Measurements from ENCODE around the gene NKG7.
A peak's percentile ranks its signal among the peaks of the same experiment; 100 is the strongest.

The NKG7 gene

DNA sequence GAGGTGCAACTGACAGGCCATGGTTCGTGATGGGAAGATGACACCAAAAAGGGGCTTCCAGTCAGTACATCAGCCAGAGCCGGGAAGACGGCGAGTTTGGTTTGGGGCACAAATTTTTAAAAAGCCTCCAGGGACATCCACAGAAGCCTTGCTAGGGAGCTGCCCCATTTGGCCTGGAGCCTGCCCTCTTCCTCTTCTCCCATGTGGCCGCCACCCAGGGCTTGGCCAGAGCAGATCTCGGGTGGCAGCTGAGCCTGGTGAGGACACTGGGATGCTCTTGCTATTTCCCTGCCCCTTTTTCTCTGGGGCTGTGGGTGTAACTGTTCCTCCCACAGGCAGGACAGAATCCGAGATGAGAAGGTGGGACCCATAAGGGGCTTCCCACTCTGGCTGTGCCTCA lies 14.5 kb downstream of the NKG7 start:
- no peak for DNase-seq

DNA sequence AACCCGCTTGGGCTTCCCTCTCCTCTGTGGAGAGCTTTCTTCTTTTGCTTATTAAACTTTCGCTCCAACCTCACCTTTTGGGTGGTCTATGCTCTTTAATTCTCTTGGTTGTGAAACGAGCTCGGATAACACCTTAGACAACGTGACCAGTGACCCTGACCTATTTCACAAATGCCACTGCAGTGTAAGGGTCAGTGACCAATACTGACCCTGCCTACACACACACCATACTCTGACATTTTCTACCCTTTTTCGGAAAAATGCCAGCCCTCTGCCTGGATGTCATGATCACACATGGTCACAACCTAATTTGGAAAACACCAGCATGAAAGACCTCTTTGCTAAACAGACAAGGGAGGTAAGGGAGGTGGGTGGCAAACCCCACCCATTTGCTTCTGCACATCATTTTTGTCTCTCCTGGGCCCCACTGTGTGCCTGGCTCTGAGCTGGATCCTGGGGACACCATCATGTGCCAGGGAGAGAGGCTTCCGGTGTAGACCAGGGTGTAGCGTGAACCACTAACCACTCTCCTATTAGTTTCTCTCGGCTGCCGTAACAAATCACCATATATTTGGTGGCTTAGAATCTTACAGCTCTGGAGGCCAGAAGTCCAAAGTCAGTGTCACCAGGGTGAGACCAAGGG lies 16.2 kb downstream of the NKG7 start:
- no peak for DNase-seq

DNA sequence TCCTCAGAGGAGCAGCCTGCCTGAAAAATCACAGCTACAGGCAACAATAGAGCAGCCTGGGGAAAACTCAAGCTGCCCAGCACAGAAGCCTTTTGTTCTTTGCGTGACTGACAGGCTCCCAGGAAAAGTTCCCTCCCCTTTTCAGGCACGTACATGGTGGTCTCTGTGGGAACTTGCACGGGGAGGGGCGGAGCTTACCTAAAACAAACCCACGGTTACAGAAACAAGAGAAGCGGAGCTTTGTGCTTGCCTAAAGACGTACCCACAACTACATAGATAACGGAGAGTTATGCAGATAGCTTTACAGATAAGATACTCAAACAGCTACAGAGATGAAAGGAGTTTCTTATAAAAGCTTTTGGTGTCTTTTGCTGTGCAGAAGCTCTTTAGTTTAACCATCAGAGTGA lies 17.7 kb downstream of the NKG7 start:
- DNase-seq: peak; percentile 26 to 41

- DNase-seq: no peak
Measured at GRCh38 chr19:51354103-51354741, 18.2 kb downstream of the NKG7 start.

DNA sequence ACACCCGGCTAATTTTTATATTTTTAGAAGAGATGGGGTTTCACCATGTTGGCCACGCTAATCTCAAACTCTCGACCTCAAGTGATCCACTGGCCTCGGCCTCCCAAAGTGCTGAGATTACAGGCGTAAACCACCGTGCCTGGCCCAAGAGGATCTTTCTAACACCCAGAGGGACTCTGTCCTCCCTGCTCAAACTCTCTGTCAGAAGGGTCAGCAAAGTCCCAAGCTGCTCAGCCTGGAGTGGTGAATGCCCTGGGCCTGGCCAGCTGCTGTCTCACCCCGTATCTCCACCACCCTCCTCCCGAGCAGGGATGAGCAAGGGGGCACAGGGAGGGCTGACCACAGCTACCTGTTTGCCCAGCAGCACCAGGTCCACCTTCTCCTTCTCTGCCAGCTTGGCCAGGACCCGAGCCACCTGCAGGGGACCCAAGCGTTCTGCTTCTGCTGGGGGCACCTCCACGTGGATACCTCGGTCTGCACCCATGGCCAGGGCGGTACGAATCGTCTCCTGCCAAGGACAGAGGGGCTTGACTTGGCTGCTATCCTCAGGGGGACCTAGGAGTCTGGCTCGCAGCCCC lies 19.6 kb downstream of the NKG7 start:
- no peak for DNase-seq

DNA sequence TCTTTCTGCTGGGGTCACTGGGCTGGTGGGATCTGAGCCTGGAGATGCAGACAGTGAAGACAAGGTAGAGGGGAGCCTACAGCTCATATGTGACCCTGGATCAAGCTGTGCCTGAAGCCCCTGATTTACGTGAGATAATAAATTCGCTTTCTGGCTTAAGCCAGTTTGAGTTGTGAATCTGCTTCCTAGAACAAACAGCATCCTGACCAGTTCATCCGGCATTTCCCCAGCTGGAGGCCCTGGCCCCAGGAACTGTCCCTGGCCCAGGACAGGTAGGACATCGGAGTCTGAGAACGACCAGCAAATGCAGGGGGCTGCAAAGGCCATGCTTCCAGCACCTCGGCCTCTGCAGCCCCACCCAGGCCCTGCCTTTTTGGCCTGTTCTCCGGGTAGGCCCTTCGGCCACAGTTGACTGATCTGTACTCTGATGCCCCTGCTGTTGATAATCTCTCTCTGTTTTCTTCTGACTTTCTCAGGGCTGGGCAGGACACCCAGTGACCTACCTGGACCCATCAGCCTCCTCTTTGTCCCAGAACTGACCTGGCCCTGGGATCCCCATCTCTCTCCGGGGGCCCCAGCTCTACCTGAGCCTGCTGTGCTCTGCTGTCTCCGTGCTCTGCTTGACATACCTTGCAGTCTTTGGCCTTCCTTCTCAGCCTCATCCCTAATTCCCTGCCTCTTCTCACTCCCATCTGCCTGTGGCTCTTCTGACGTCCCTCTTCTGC lies 21.0 kb downstream of the NKG7 start:
- DNase-seq: no peak

GRCh38 chr19:51347209-51347928 lies 25.1 kb downstream of the NKG7 start:
- DNase-seq: no peak

DNA sequence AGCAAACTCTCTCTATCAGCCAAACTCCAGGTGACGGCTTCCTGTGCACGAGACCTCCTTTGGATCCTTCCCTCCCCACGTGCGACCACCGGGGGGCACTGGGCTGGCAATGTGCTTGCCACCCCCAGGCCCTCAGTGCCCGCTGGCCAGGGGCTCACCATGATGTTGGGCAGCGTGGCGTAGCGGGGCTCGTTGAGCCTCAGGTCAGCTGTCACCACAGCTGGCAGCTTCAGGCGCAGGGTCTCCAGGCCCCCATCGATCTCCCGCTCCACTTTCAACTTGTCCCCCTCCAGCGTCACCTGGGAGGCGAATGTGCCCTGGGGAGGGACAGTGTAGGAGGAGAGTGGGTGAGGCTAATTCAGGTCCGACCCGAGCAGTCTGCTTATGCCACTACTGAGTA lies 25.7 kb downstream of the NKG7 start:
- no peak for DNase-seq

GRCh38 chr19:51345076-51345620 lies 27.3 kb downstream of the NKG7 start:
- no peak for DNase-seq

DNA sequence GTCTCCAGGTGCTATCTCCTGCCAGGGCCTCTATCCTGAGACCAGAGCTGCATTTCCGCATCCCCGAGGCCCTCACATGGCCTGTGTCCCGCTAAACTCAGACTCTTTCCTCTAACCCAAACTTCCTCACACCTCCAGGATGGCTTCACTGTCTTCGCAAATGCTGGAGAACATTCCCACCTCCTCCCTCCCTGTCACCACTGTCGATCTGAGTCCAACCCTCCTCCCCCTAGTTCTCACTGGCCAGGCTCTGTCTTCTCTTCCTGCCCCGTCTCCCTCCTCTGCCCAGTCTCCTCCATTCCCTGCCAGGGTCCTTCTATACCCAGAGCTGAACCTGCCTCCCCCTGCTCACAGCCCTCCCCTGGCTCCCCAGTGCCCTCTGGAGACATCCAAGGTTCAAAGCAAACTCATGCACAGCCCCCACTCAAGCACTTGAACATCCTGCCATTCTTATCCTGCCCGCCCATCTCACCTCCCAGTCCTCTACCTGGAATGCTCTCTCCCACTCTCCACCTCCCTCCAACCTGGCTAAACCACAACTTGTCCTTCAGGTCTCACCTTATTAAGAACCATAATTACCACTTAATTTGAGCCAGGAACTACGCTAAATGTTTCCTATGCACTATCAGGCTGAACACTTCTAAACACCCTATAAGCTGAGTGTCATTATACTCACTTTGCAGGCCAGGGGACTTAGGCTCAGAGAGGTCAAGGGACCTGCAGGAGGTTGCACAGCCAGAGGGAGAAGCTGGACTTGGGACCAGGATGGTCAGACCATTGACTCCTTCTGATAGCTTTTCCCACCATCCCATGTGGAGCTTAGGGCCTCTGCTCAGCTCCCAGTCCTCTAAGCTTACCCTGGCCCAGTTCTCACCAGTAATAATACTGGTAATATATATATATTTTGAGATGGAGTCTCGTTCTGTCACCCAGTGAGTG lies 29.6 kb downstream of the NKG7 start:
- no peak for DNase-seq

- no peak for DNase-seq
Measured at GRCh38 chr19:51341976-51342580, 30.4 kb downstream of the NKG7 start, which contains the start of gene VSIG10L. Gene VSIG10L, minus strand, starts transcription at chr19:51342139. Its CDS starts 15 bp downstream, at chr19:51342124.

DNA sequence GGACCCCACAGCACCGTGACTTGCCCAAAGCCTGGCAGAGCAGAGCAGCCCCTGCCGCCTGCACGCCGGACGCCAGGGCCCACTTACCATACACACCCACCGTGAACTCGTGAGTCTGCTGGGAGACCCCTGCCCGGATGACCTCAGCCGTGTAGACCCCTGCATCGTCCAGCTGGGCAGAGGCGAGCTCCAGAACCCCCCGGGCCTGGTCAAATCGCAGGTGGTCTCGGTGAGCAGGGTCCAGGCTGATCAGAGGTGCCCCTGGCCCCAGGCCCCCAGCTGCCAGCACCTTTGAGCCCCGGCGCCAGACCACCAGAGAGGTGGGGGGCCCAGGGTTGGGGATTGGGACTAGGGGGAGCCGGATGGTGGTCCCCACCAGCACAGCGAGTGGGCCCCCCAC lies 31.4 kb downstream of the NKG7 start:
- DNase-seq: no peak

DNA sequence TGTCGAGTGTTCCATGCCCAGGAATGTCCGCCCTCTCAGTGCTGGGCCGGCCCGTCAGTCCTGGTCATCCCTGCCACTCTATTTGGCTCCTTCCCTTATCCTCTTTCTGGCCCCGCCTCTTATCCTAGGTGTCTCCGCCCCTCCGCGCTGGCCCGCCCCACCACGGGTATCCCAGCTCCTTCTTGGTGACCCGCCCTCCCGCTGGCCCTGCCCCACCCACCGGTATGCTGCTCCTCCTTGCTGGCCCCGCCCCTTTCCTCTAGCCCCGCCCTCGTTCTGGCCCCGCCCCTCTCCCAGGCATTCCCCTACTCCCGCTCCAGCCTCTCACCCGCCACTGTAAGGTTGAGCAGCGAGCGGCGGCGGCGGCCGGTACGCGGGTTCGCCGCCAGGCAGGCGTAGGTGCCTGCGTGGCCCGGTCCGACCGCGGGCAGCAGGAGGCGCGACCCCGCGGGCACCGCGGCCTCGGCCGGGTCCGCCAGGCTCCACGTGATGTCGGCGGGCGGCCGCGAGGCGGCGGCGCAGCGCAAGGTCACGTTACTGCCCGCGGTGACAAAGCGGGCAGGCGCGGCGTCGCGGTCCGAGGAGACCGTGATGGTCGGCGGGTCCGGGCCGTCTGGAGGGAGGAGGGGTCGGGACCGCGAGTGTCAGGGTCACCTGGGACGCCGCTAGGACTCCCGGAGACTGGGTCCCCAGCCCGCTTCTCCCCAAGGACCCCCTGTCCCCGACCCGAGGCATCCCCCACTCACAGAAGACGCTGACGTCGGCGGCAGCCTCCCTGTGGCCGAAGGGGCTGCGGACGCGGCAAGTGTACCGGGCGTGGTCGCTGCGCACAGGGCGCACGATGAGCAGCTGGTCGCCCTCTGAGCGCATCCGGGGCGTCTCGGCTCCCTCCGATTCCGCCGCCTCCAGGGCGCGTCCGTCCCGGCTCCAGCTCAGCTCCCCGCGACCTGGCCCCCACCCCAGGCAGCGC lies 32.5 kb downstream of the NKG7 start:
- peak; percentile 91 to 94 for DNase-seq

DNA sequence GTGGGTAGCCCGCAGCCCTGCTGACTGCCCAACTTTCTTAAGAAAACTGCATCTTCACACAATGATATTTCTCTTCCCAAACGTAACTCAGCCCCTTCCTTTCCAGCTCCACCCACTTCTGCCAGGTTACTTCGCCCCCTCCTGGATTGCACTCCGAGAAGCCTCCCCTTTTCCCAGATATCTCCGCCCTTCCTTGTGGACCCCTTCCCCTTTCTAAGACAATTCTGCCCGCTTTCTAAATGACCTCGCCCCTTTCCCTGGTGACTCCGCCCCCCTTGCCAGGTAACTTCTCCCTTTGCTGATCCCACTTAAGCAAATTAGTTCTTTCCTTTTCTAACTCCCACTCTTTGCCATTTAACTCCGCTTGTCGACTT lies 33.2 kb downstream of the NKG7 start:
- DNase-seq: no peak

- peak; percentile 83 for DNase-seq
Measured at GRCh38 chr19:51338563-51339312, 33.7 kb downstream of the NKG7 start.

DNA sequence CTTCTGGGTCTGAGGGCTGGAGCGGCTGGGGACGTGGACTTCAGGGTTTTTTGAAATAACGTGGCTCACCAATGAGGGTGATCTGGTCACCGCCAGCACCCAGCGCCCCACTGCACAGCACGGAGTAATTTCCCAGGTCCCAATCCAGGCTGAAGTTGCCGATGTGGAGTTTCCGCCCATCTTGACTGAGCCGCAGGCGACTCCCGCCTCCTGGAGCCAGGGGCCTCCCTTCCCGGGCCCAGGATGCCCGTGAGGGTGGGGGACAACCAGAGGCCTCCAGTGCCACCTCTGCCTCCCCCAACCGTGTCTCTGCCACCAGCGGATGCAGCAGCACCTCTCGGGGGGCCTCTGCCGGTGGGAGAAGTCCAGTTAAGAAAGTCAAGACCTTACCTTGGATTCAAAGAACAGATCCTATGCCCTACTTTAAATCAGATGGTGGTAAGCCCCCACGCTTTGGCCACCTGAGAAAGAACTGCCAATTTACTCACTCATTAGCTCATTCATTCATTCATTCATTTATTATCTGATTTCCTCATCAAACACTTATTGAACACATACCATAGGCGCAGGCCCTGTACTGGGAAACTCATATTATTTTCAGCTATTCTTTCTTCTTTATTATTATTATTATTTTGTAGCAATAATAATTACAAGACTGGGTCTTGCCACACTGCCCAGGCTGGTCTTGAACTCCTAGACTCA lies 34.4 kb downstream of the NKG7 start:
- DNase-seq: no peak

DNA sequence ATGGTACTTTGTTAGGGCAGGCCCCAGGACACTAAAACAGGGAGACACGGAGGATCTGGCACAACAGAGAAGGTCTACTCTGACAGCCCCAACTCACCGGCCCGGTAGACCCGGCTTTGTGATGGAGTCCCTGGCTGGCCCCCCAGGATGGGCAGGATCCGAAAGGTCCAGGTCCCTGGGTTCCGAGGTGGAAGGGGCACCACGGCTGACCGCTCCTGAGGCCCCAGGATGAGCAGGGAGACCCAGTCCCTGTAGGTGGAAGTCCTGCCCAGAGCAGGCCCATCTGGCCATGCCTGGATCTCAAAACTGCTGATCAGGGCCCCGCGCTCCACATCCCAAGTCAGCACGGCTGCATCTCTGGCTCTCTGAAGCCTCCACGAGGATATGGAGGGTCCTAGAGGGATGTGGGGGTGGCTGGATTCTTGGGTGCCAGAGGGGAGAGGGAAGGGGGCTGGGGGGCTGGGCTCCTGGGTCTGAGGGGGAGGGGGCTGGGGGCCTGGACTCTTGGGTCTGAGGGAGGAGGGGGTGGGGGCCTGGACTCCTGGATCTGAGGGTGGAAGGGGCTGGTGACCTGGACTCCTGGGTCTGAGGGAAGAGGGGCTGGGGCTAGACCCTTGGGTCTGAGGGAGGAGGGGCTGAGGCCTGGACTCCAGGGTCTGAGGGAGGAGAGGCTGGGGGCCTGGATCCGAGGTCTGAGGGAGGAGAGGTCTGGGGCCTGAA lies 35.2 kb downstream of the NKG7 start:
- DNase-seq: no peak
